ENCODE measurements around the gene KCND2.
"Not testable (repeated sequence)": the region's sequence is repeated elsewhere in the genome, so short reads cannot be mapped to it uniquely, and the experiment has no call there.

KCND2 gene

GRCh38 chr7:120587243-120587642, 314.3 kb downstream of the KCND2 start:
- DNase-seq (ENCODE audit: low spot score), result no peak

GRCh38 chr7:120588416-120588815, 315.4 kb downstream of the KCND2 start:
- DNase-seq (ENCODE audit: low spot score), result no peak

GRCh38 chr7:120588862-120589261, 315.9 kb downstream of the KCND2 start:
- DNase-seq (ENCODE audit: low spot score), result no peak

GRCh38 chr7:120600607-120601006, 327.6 kb downstream of the KCND2 start:
- no peak for DNase-seq (ENCODE audit: low spot score)

GRCh38 chr7:120603366-120603765, 330.4 kb downstream of the KCND2 start:
- DNase-seq (ENCODE audit: low spot score), result no peak

- no peak for DNase-seq (ENCODE audit: low spot score)
These were observed 336.3 kb downstream of the KCND2 start for GRCh38 chr7:120609136-120609753.

- DNase-seq (ENCODE audit: low spot score), result no peak
These were observed 339.0 kb downstream of the KCND2 start for GRCh38 chr7:120611975-120612374.

- no peak for DNase-seq (ENCODE audit: low spot score)
These were observed 342.7 kb downstream of the KCND2 start for GRCh38 chr7:120615703-120616102.

GRCh38 chr7:120617275-120617674, 344.3 kb downstream of the KCND2 start:
- no peak for DNase-seq (ENCODE audit: low spot score)

- DNase-seq (ENCODE audit: low spot score), result no peak
These were observed 355.3 kb downstream of the KCND2 start for GRCh38 chr7:120628251-120628650.

GRCh38 chr7:120639884-120640283, 366.9 kb downstream of the KCND2 start:
- no peak for DNase-seq (ENCODE audit: low spot score)

- DNase-seq (ENCODE audit: low spot score), result no peak
These were observed 373.0 kb downstream of the KCND2 start for GRCh38 chr7:120645966-120646365.

GRCh38 chr7:120654241-120654640, 381.3 kb downstream of the KCND2 start:
- no peak for DNase-seq (ENCODE audit: low spot score)

GRCh38 chr7:120658516-120658915, 385.5 kb downstream of the KCND2 start:
- DNase-seq (ENCODE audit: low spot score), result no peak

GRCh38 chr7:120662291-120662690, 389.3 kb downstream of the KCND2 start:
- no peak for DNase-seq (ENCODE audit: low spot score)

- no peak for DNase-seq (ENCODE audit: low spot score)
These were observed 392.1 kb downstream of the KCND2 start for GRCh38 chr7:120665068-120665467.

- DNase-seq (ENCODE audit: low spot score), result no peak
These were observed 402.1 kb downstream of the KCND2 start for GRCh38 chr7:120675076-120675475.

- DNase-seq (ENCODE audit: low spot score), result no peak
These were observed 404.6 kb downstream of the KCND2 start for GRCh38 chr7:120677535-120677934.

- DNase-seq (ENCODE audit: low spot score), result no peak
These were observed 408.0 kb downstream of the KCND2 start for GRCh38 chr7:120680985-120681384.

- DNase-seq (ENCODE audit: low spot score), result no peak
These were observed 411.5 kb downstream of the KCND2 start for GRCh38 chr7:120684463-120684862.

- no peak for DNase-seq (ENCODE audit: low spot score)
These were observed 418.9 kb downstream of the KCND2 start for GRCh38 chr7:120691915-120692314.

- DNase-seq (ENCODE audit: low spot score), result no peak
These were observed 422.9 kb downstream of the KCND2 start for GRCh38 chr7:120695848-120696247.

GRCh38 chr7:120700796-120701195, 427.8 kb downstream of the KCND2 start:
- no peak for DNase-seq (ENCODE audit: low spot score)

GRCh38 chr7:120702408-120702807, 429.4 kb downstream of the KCND2 start:
- DNase-seq (ENCODE audit: low spot score), result not testable (repeated sequence)

Measured in hematopoietic multipotent progenitor cell treated with erythropoietin and hydrocortisone succinate and interleukin-3 and kit ligand, for 15 days (in vitro differentiated cells).